Mesothelial cell of epicardium (in vitro differentiated cells): ENCODE results near the gene TMEM42. TPM values are rescaled to one million over a fixed set of nuclear protein-coding genes. Genes with fewer than 3 reads are reported as not detected.

Experiments used
- DNase-seq, 2 experiments: peaks; one replicate each; pipeline ENCODE4 v3.0.0; 2021; ENCODE audit warnings: low spot score in 2 of 2; ENCODE audit not compliant: unreplicated experiment in 2 of 2
- H3K27ac Mint-ChIP-seq: 2 replicates; pipeline ENCODE4 v1.8.0; 2021; ENCODE audit warnings: mixed read lengths
- H3K27me3 Mint-ChIP-seq: 2 replicates; pipeline ENCODE4 v1.8.0; 2021; ENCODE audit warnings: low read depth, mixed read lengths
- H3K36me3 Mint-ChIP-seq: 2 replicates; pipeline ENCODE4 v1.8.0; 2021; ENCODE audit warnings: mixed read lengths
- H3K4me1 Mint-ChIP-seq: 2 replicates; pipeline ENCODE4 v1.8.0; 2021; ENCODE audit warnings: mixed read lengths
- H3K4me3 Mint-ChIP-seq: 2 replicates; pipeline ENCODE4 v1.8.0; 2021; ENCODE audit warnings: mild to moderate bottlenecking, moderate library complexity, mixed read lengths
- H3K9me3 Mint-ChIP-seq: 2 replicates; pipeline ENCODE4 v1.8.0; 2021; ENCODE audit warnings: mixed read lengths
- CTCF ChIP-seq: fragments of 200-600 bp; sonication (generic); IDR thresholded peaks from one replicate; pipeline ENCODE4 v1.5.0; 2021; ENCODE audit warnings: antibody characterized with exemption; ENCODE audit not compliant: unreplicated experiment
- total RNA-seq: library from RNA; stranded (reverse); gene quantifications from 3 replicates; pipeline ENCODE4 v1.2.1, GENCODE V29; 2021

The TMEM42 gene
- total RNA-seq, 1 donor from 2014 or later, result 17.7 TPM

- no peak overlapping the region for H3K4me3 Mint-ChIP-seq
- H3K27me3 Mint-ChIP-seq, result no peaks in the 10 kb centered on the region
- no peak for TF ChIP-seq CTCF
- H3K27ac Mint-ChIP-seq, result no peak overlapping the region
- H3K9me3 Mint-ChIP-seq, result no peaks in the 10 kb centered on the region
- DNase-seq, result no peak
- H3K4me1 Mint-ChIP-seq, result peaks cover 15% of the 10 kb centered on the region
- H3K36me3 Mint-ChIP-seq, result no peaks in the 10 kb centered on the region
These were observed 25.4 kb downstream of the TMEM42 start for GRCh38 chr3:44887101-44887500.

GRCh38 chr3:44890258-44890657 is 28.5 kb downstream of the TMEM42 start:
- no peak overlapping the region for H3K27ac Mint-ChIP-seq
- DNase-seq, result no peak
- peaks cover 7% of the 10 kb centered on the region for H3K4me1 Mint-ChIP-seq
- H3K4me3 Mint-ChIP-seq, result no peak overlapping the region
- H3K36me3 Mint-ChIP-seq, result no peaks in the 10 kb centered on the region
- H3K27me3 Mint-ChIP-seq, result no peaks in the 10 kb centered on the region
- TF ChIP-seq CTCF, result no peak
- H3K9me3 Mint-ChIP-seq, result no peaks in the 10 kb centered on the region

GRCh38 chr3:44890852-44891251 is 29.1 kb downstream of the TMEM42 start:
- Mint-ChIP-seq H3K27ac (no peak overlapping the region), H3K36me3 (no peaks in the 10 kb centered on the region), H3K4me1 (peaks cover 1% of the 10 kb centered on the region), H3K27me3 (no peaks in the 10 kb centered on the region), H3K4me3 (no peak overlapping the region), H3K9me3 (no peaks in the 10 kb centered on the region)
- DNase-seq, result no peak
- no peak for TF ChIP-seq CTCF

GRCh38 chr3:44892689-44893088 is 31.0 kb downstream of the TMEM42 start:
- no peak for DNase-seq
- Mint-ChIP-seq H3K27me3 (no peaks in the 10 kb centered on the region), H3K4me1 (no peaks in the 10 kb centered on the region), H3K4me3 (no peak overlapping the region), H3K36me3 (no peaks in the 10 kb centered on the region), H3K9me3 (no peaks in the 10 kb centered on the region), H3K27ac (no peak overlapping the region)
- no peak for TF ChIP-seq CTCF

DNA sequence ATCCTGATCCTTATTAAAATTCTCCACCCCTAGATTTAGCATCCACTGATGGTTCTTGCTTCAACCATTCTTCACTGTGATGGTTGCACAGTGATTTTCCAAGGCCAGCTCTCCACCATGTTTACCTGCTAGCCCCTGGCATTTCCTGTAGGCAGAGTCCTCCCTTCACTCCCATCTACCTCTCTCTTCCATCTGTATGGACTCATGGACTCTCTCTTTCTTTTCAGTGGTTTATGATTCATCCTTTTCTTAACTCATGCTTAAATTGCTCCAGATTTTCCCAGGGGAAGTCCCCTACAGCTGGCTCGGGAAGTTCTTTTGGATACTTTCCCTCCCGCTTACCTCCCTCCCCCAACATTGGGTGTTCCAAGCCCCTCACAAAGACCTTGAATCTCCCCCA is 31.4 kb downstream of the TMEM42 start:
- Mint-ChIP-seq H3K27me3 (no peaks in the 10 kb centered on the region), H3K4me3 (no peak overlapping the region), H3K27ac (no peak overlapping the region), H3K36me3 (no peaks in the 10 kb centered on the region), H3K4me1 (no peaks in the 10 kb centered on the region), H3K9me3 (no peaks in the 10 kb centered on the region)
- no peak for TF ChIP-seq CTCF
- no peak for DNase-seq

DNA sequence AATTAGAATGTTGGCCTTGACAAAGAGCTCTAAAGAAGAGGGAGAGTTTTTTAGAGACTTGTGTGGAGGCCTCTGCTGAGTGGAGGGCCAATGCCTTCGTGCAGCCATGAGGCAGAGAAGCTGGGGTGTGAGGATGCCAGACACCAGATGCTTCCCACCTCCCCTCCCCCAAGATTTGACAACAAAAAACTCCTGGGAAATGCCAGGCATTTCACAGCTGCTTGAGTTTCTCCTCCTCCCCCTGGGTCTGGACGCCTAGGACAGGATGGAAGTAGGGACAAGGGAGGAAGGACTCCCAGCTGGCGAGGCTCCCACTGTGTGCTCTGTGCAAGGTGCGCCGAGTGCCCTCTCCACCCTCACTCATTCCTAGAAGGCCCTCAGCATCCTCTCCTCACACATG is 32.8 kb downstream of the TMEM42 start:
- no peaks in the 10 kb centered on the region for H3K27me3 Mint-ChIP-seq
- H3K4me1 Mint-ChIP-seq, result peaks cover 1% of the 10 kb centered on the region
- TF ChIP-seq CTCF, result no peak
- H3K4me3 Mint-ChIP-seq, result no peak overlapping the region
- H3K9me3 Mint-ChIP-seq, result no peaks in the 10 kb centered on the region
- no peak overlapping the region for H3K27ac Mint-ChIP-seq
- H3K36me3 Mint-ChIP-seq, result no peaks in the 10 kb centered on the region
- DNase-seq, result no peak
